Testis (tissue), 2 donors: ENCODE measurements around the gene BAIAP2.

Experiments used
- POLR2A ChIP-seq: fragments of 450-650 bp; IDR thresholded peaks from one replicate; pipeline ENCODE4 v1.6.1; 2017; ENCODE audit warnings: antibody characterized with exemption, mild to moderate bottlenecking, moderate library complexity
- TF ChIP-seq, protein P1 (sequence below), 3 experiments: fragments of 450-650 bp in 2 of 3; fragments of 200-600 bp in 1 of 3; sonication (generic) in 1 of 3; IDR thresholded peaks; one replicate each; pipeline ENCODE4 v1.5.1; 2016 to 2019; ENCODE audit warnings: antibody characterized with exemption in 3 of 3, mild to moderate bottlenecking in 2 of 3, moderate library complexity in 1 of 3

DNA sequence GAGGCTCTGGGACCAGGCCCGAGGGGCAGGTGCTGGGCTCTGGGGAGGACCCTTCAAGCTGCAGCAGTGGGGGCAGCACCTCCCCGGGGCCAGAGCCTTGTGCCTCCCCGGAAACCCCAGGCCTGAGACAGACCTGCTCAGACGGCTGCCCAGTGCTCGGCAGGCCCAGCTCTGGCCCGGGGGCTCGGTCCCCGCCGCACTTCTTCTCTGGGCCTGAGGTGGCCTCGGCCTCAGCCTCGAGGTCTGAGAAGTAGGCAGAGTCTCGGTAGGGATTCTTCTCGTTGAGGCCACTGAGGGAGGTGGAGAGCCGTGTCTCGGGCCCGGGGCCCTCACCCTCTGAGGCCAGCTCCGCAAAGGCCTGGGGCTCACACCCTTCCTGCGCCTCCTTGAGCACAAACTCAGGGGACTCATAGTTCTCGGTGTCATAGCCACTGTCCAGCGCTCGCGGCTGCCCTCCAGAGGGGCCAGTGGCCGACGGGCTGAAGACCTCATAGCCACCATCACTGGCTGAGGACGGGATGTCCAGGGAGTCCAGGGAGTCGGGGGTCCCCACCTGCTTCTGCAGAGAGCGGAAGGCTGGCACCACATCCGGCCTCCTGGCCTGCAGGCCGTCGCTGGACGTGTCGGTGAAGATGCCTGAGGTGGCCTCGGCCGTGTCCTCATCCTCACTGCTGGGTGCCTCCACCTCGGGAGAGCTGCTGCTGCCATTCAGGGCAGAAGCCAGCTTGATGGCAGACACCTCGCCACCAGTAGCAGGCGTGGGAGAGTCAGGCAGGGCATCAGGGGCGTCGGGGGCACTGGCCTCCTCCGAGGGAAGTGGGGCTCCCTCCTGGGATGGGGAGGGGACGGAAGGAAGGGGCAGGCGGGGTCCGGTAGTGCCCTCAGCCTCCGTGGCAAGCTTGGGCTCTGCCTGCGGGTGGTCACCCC lies 86.0 kb downstream of the BAIAP2 start:
- TF ChIP-seq, protein P1, sequence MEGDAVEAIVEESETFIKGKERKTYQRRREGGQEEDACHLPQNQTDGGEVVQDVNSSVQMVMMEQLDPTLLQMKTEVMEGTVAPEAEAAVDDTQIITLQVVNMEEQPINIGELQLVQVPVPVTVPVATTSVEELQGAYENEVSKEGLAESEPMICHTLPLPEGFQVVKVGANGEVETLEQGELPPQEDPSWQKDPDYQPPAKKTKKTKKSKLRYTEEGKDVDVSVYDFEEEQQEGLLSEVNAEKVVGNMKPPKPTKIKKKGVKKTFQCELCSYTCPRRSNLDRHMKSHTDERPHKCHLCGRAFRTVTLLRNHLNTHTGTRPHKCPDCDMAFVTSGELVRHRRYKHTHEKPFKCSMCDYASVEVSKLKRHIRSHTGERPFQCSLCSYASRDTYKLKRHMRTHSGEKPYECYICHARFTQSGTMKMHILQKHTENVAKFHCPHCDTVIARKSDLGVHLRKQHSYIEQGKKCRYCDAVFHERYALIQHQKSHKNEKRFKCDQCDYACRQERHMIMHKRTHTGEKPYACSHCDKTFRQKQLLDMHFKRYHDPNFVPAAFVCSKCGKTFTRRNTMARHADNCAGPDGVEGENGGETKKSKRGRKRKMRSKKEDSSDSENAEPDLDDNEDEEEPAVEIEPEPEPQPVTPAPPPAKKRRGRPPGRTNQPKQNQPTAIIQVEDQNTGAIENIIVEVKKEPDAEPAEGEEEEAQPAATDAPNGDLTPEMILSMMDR (IDR thresholded peaks at IDR 0.05), result no peak
- TF ChIP-seq POLR2A, result no peak
